GM12878 (cell line): ENCODE measurements around the gene UBA5. TPM values are rescaled to one million over a fixed set of nuclear protein-coding genes. Genes with fewer than 3 reads are reported as not detected.

Experiments used
- ATAC-seq: fragments of 200-7000 bp; cut with Tn5 transposase; 3 replicates; pipeline ENCODE4 v1.9.1; 2020; ENCODE audit warnings: mild to moderate bottlenecking, moderate library complexity
- BruUV-seq: library from RNA; stranded (reverse); fragments of 400-500 nt; replicated peaks from 2 replicates; lab custom pipeline; 2021; lab: Mats Ljungman, UMichigan
- CTCF ChIA-PET: fragments of 300-600 bp; sonication (Branson Sonifier 250); formaldehyde crosslinking; extraction: SDS; loops from one replicate; lab custom pipeline; 2021; ENCODE audit warnings: inconsistent platforms; lab: Yijun Ruan, JAX
- POLR2A ChIA-PET: fragments of 350-600 bp; formaldehyde crosslinking; extraction: SDS; loops from one replicate; lab custom pipeline; 2021; ENCODE audit warnings: inconsistent platforms; lab: Charles Lee
- RAD21 ChIA-PET: fragments of 300-600 bp; sonication (Branson Sonifier 250); formaldehyde crosslinking; loops from one replicate; lab custom pipeline; 2023; ENCODE audit warnings: antibody characterized with exemption; ENCODE audit not compliant: unreplicated experiment; lab: Charles Lee
- SMC1A ChIA-PET: fragments of 300-600 bp; sonication (Branson Sonifier 250); formaldehyde crosslinking; loops from one replicate; lab custom pipeline; 2023; ENCODE audit not compliant: unreplicated experiment, uncharacterized antibody; lab: Charles Lee
- DNase-seq: peaks from one replicate; pipeline ENCODE4 v3.0.0-alpha.2; 2011; ENCODE audit warnings: low read depth, low spot score
- FAIRE-seq: peaks from 3 replicates; lab custom pipeline; 2011; peaks lifted over from hg19 to GRCh38; lab: Jason Lieb, UNC
- H2AFZ ChIP-seq: 2 replicates; pipeline ENCODE4 v1.6.0; 2011; ENCODE audit warnings: low read depth, low read length, control low read depth; ENCODE audit not compliant: control insufficient read depth
- H3K27ac ChIP-seq: 2 replicates; pipeline ENCODE4 v1.5.1; 2011; ENCODE audit warnings: control low read depth; ENCODE audit not compliant: control insufficient read depth, insufficient read depth
- H3K27me3 ChIP-seq, 2 experiments: replicated peaks in 1 of 2; 2 replicates each; pipeline versions ENCODE4 v1.6.0 to v1.6.1; 2011; ENCODE audit warnings: low read length in 1 of 2; ENCODE audit not compliant: control insufficient read depth in 2 of 2, insufficient read depth in 2 of 2
- H3K36me3 ChIP-seq, 2 experiments: 2 replicates each; pipeline ENCODE4 v1.5.1; 2011; ENCODE audit warnings: low read length in 1 of 2; ENCODE audit not compliant: control insufficient read depth in 2 of 2, insufficient read depth in 2 of 2
- H3K4me1 ChIP-seq: 2 replicates; pipeline ENCODE4 v1.6.1; 2011; ENCODE audit warnings: mild to moderate bottlenecking, low read length, moderate library complexity, mixed read lengths; ENCODE audit not compliant: control insufficient read depth, insufficient read depth
- H3K4me2 ChIP-seq: 2 replicates; pipeline ENCODE4 v1.6.0; 2011; ENCODE audit warnings: control low read depth; ENCODE audit not compliant: control insufficient read depth, insufficient read depth
- H3K4me3 ChIP-seq: fragments of 200-600 bp; sonication (generic); 2 replicates; pipeline ENCODE4 v1.5.1; 2016
- H3K79me2 ChIP-seq: 2 replicates; pipeline ENCODE4 v1.6.0; 2011; ENCODE audit warnings: low read length; ENCODE audit not compliant: control insufficient read depth, insufficient read depth
- H3K9ac ChIP-seq: 2 replicates; pipeline ENCODE4 v1.8.0; 2011; ENCODE audit warnings: low read length, control low read depth, mixed read lengths; ENCODE audit not compliant: control insufficient read depth, insufficient read depth
- H3K9me3 ChIP-seq: replicated peaks from 3 replicates; pipeline ENCODE4 v1.5.1; 2011; ENCODE audit warnings: mild to moderate bottlenecking, low read length; ENCODE audit not compliant: control insufficient read depth, insufficient read depth
- H4K20me1 ChIP-seq: 2 replicates; pipeline ENCODE4 v1.6.0; 2011; ENCODE audit not compliant: control insufficient read depth, insufficient read depth
- CBX3 ChIP-seq: fragments of 200-600 bp; sonication (generic); IDR thresholded peaks from 2 replicates; pipeline ENCODE4 v1.6.1; 2016; ENCODE audit warnings: low read depth, borderline replicate concordance
- CTCF ChIP-seq, 3 experiments: IDR thresholded peaks in 2 of 3; conservative IDR thresholded peaks in 1 of 3; 2 replicates each; pipeline ENCODE4 v1.5.1; 2011; ENCODE audit warnings: low read depth in 3 of 3, low read length in 3 of 3, mild to moderate bottlenecking in 3 of 3, control low read depth in 2 of 3, moderate library complexity in 2 of 3, inconsistent platforms in 1 of 3, mixed read lengths in 1 of 3; ENCODE audit not compliant: control insufficient read depth in 2 of 3, insufficient read depth in 1 of 3; ENCODE audit errors: extremely low read depth in 1 of 3
- DPF2 ChIP-seq: fragments of 450-650 bp; IDR thresholded peaks from 2 replicates; pipeline ENCODE4 v1.6.1; 2017; ENCODE audit warnings: mild to moderate bottlenecking
- EED ChIP-seq: sonication (generic); IDR thresholded peaks from 2 replicates; pipeline ENCODE4 v1.6.1; 2016; ENCODE audit warnings: antibody characterized with exemption, low read depth
- ETV6 ChIP-seq, 2 experiments: fragments of 450-650 bp in 1 of 2; IDR thresholded peaks in 1 of 2; conservative IDR thresholded peaks in 1 of 2; 2 replicates each; pipeline ENCODE4 v1.6.1; 2014; ENCODE audit warnings: antibody characterized with exemption in 1 of 2, borderline replicate concordance in 1 of 2, low read depth in 1 of 2, mild to moderate bottlenecking in 1 of 2, moderate library complexity in 1 of 2
- GATAD2B ChIP-seq: fragments of 450-650 bp; conservative IDR thresholded peaks from 2 replicates; pipeline ENCODE4 v1.6.1; 2017; ENCODE audit warnings: low read depth, mild to moderate bottlenecking, moderate library complexity
- IKZF1 ChIP-seq: fragments of 450-650 bp; conservative IDR thresholded peaks from 2 replicates; pipeline ENCODE4 v1.6.1; 2017; ENCODE audit warnings: antibody characterized with exemption, mild to moderate bottlenecking
- IKZF2 ChIP-seq, 2 experiments: fragments of 450-650 bp; IDR thresholded peaks; 2 replicates each; pipeline ENCODE4 v1.6.1; 2017; ENCODE audit warnings: mild to moderate bottlenecking in 2 of 2, moderate library complexity in 2 of 2
- IRF5 ChIP-seq: fragments of 450-650 bp; IDR thresholded peaks from 2 replicates; pipeline ENCODE4 v1.6.1; 2017; ENCODE audit warnings: borderline replicate concordance
- JUND ChIP-seq: IDR thresholded peaks from 2 replicates; pipeline ENCODE4 v1.6.1; 2012; ENCODE audit warnings: low read depth, mild to moderate bottlenecking, low read length, improper control_type of control experiment, moderate library complexity
- KAT2A ChIP-seq: conservative IDR thresholded peaks from 2 replicates; pipeline ENCODE4 v1.6.1; 2011; ENCODE audit warnings: low read depth, low read length; ENCODE audit not compliant: control insufficient read depth
- NR2C1 ChIP-seq: fragments of 450-650 bp; IDR thresholded peaks from 2 replicates; pipeline ENCODE4 v1.6.1; 2017; ENCODE audit warnings: antibody characterized with exemption, mild to moderate bottlenecking, moderate library complexity
- NR2C2 ChIP-seq: IDR thresholded peaks from 2 replicates; pipeline ENCODE4 v1.6.1; 2011; ENCODE audit warnings: borderline replicate concordance, low read depth; ENCODE audit not compliant: control insufficient read depth, insufficient read length
- PML ChIP-seq: IDR thresholded peaks from 2 replicates; pipeline ENCODE4 v1.6.1; 2012; ENCODE audit warnings: low read length, inconsistent platforms
- POLR2AphosphoS5 ChIP-seq: IDR thresholded peaks from 2 replicates; pipeline ENCODE4 v1.6.1; 2011; ENCODE audit warnings: mild to moderate bottlenecking, low read length, inconsistent platforms
- RAD21 ChIP-seq: IDR thresholded peaks from 2 replicates; pipeline ENCODE4 v1.6.1; 2011; ENCODE audit warnings: mild to moderate bottlenecking, low read depth, low read length, moderate library complexity; ENCODE audit not compliant: insufficient read depth
- RCOR1 ChIP-seq: conservative IDR thresholded peaks from 2 replicates; pipeline ENCODE4 v1.6.1; 2012; ENCODE audit warnings: low read depth, low read length, improper control_type of control experiment
- TCF7 ChIP-seq: IDR thresholded peaks from 2 replicates; pipeline ENCODE4 v1.6.1; 2014; ENCODE audit warnings: antibody characterized with exemption, borderline replicate concordance
- WRNIP1 ChIP-seq: IDR thresholded peaks from 2 replicates; pipeline ENCODE4 v1.6.1; 2011; ENCODE audit warnings: low read depth, low read length, improper control_type of control experiment, borderline replicate concordance
- ZBED1 ChIP-seq: IDR thresholded peaks from 2 replicates; pipeline ENCODE4 v1.6.1; 2016; ENCODE audit warnings: borderline replicate concordance
- WGBS: methylation state at CpG from one replicate; pipeline ENCODE4 v1.1.6; 2016; ENCODE audit warnings: low lambda C conversion rate; ENCODE audit not compliant: insufficient replicate concordance, insufficient coverage; ENCODE audit errors: missing lambda C conversion rate; 5-methylcytosine and 5-hydroxymethylcytosine counted together
- in situ Hi-C: fragments of 300-500 bp; cut with MboI; formaldehyde crosslinking; loops from 9 replicates; pipeline ENCODE4 v1.14.3; 2018; ENCODE audit warnings: mixed read lengths
- intact Hi-C: fragments of 100-400 bp; cut with micrococcal nuclease; formaldehyde crosslinking; loops from one replicate; pipeline ENCODE4 v1.14.2; 2022; ENCODE audit not compliant: unreplicated experiment
- polyA plus RNA-seq, 11 experiments: library from polyadenylated mRNA; depleted of rRNA in 4 of 11; unstranded in 6 of 11; stranded (reverse) in 5 of 11; fragments of >200 nt; fragmentation: Nextera tagmentation in 4 of 11; fragmentation: Illumina TruSeq in 1 of 11; extraction: Ambion mirVana in 4 of 11; extraction: Trizol in 1 of 11; gene quantifications; 1 replicate in 1 of 11; 2 replicates in 10 of 11; pipeline versions ENCODE4 v1.2.1 to v1.2.3, GENCODE V29; 2011 to 2016; ENCODE audit warnings: inconsistent platforms in 2 of 11, missing spikeins in 2 of 11, low read depth in 1 of 11
- total RNA-seq, 4 experiments: library from RNA; depleted of rRNA in 3 of 4; stranded (reverse); fragments of >200 nt in 3 of 4; fragmentation: Illumina TruSeq in 1 of 4; extraction: Trizol in 1 of 4; gene quantifications; 2 replicates each; pipeline versions ENCODE4 v1.2.1 to v1.2.3, GENCODE V29; 2013 to 2021

Gene UBA5
- total and polyA plus RNA-seq, 10 of the 15 experiments (the other 5 are each of a cell fraction or from before 2014, with no cell fraction given): 10.2 to 62.1 (median 43.8) TPM

GRCh38 chr3:132723024-132723950 is 63.2 kb downstream of the UBA5 start:
- WGBS: 6% methylated on average over 19 of the region's 19 CpGs
- H3K27ac ChIP-seq: no peak overlapping the region
- H3K9ac ChIP-seq: peak overlapping the region; percentile 34; the same call in 1 of the 2 replicates
- FAIRE-seq (no peak), ATAC-seq (no peak), DNase-seq (no peak)
- no peaks in the 10 kb centered on the region for H4K20me1 ChIP-seq
- in situ Hi-C loops: no loop called here
- ChIA-PET SMC1A (interaction anchor here (0.8 to 1.2 kb wide), 2 partner anchors 62 to 64 kb away, joined by 4 to 8 read pairs; partner anchors contain the start of genes ACAD11 and UBA5), CTCF (interaction anchor here (0.6 to 1.6 kb wide), 4 partner anchors 55 to 699 kb away, joined by 3 read pairs; no protein-coding TSS in a partner anchor), RAD21 (no interaction called here), POLR2A (no interaction called here)
- peak overlapping the region; percentile 81 for H3K4me2 ChIP-seq
- no peaks in the 10 kb centered on the region for H3K9me3 ChIP-seq
- intact Hi-C loops: loop anchor here (5.0 to 10.0 kb wide), 4 partner anchors 572 to 1764 kb away; partner anchors contain the start of genes ANAPC13, CDV3 and CEP63
- H3K4me3 ChIP-seq: peak overlapping the region; percentile 72
- BruUV-seq: no TSS peak
- H2AFZ ChIP-seq: peak overlapping the region; percentile 95
- H3K27me3 ChIP-seq: no peaks in the 10 kb centered on the region
- peaks cover 3% of the 10 kb centered on the region for H3K79me2 ChIP-seq
- H3K4me1 ChIP-seq: no peaks in the 10 kb centered on the region
- no peaks in the 10 kb centered on the region for H3K36me3 ChIP-seq
- TF ChIP-seq IKZF1 (peak; percentile 68), WRNIP1 (no peak), IKZF2 (IDR thresholded peaks at IDR 0.05) (peak; percentile 29 to 47; a peak in 3 of 4 replicates), IRF5 (no peak), CTCF (IDR thresholded peaks at IDR 0.05 in 2 of 3, conservative IDR thresholded peaks at IDR 0.05 in 1 of 3; ENCODE audit: control insufficient read depth in 2 of 3, extremely low read depth in 1 of 3, insufficient read depth in 1 of 3, low read depth in 3 of 3, low read length in 3 of 3) (0 out of 6 replicates have a peak, but pooled peaks of 1 of the 3 experiments have one; percentile 4), NR2C1 (no peak), NR2C2 (no peak), EED (no peak), ETV6 (conservative IDR thresholded peaks at IDR 0.05 in 1 of 2, IDR thresholded peaks at IDR 0.05 in 1 of 2; ENCODE audit: borderline replicate concordance in 1 of 2, low read depth in 1 of 2) (no peak), RAD21 (no peak), TCF7 (no peak), CBX3 (no peak), GATAD2B (peak; percentile 47; the same call in 1 of the 2 replicates), POLR2AphosphoS5 (no peak), RCOR1 (no peak), DPF2 (0 out of 2 replicates have a peak, but pooled peaks have one; percentile 19), KAT2A (no peak), JUND (no peak), PML (no peak), ZBED1 (no peak)
